Fibroblast of pulmonary artery (primary cell): ENCODE results near the gene ITGA5.
"Not testable (repeated sequence)": the region's sequence is repeated elsewhere in the genome, so short reads cannot be mapped to it uniquely, and the experiment has no call there.

Experiments used
- DNase-seq: peaks from one replicate; pipeline ENCODE4 v3.0.0-alpha.2; 2010; ENCODE audit warnings: low read depth
- H3K4me3 ChIP-seq: replicated peaks from 2 replicates; pipeline ENCODE4 v1.5.1; 2011; ENCODE audit warnings: low read depth, mild to moderate bottlenecking, control low read depth, low read length, moderate library complexity
- TF ChIP-seq, protein P1 (sequence below): IDR thresholded peaks from 2 replicates; pipeline ENCODE4 v1.5.1; 2011; ENCODE audit warnings: mild to moderate bottlenecking, control low read depth, low read length, inconsistent platforms; ENCODE audit errors: missing control alignments

ITGA5 gene

DNA sequence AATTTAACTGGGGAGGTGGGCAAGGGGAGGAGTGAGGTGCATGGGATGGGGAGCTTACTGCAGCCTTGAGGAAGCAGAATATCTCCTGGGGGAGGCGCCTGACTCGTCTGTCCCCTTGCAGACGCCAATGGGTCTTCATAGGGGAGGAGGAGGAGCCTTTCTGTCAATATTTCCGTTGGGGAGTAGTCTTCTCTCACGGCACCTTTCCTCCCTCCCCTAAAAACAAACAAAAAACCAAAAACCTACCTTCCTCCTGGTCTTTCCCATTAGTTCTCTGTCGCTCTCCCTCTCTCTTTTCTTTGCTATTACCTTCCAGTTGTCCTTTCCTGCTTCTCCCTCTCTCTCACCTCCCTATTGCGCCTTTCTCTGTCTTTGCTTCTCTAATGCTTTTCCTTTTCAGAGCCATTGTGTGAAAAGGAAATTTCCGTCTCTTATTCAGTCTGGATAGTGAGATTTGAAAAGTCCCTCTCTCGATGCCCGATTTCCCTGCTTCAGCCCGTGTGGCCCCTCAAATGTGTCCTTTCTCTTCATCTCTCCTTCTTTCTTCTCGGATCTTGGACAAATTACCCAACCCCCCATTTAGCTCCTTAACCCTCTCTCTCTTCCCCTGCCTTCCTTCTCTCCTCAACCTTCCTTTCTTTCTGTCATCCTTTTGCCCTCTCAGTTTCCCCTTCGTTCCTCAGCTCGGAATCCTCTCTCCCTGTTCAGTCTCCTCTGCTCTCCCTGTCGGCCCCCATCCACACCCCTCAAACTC is 60.7 kb downstream of the ITGA5 start:
- no peak for DNase-seq
- H3K4me3 ChIP-seq: peak overlapping the region; percentile 73
- TF ChIP-seq, protein P1, sequence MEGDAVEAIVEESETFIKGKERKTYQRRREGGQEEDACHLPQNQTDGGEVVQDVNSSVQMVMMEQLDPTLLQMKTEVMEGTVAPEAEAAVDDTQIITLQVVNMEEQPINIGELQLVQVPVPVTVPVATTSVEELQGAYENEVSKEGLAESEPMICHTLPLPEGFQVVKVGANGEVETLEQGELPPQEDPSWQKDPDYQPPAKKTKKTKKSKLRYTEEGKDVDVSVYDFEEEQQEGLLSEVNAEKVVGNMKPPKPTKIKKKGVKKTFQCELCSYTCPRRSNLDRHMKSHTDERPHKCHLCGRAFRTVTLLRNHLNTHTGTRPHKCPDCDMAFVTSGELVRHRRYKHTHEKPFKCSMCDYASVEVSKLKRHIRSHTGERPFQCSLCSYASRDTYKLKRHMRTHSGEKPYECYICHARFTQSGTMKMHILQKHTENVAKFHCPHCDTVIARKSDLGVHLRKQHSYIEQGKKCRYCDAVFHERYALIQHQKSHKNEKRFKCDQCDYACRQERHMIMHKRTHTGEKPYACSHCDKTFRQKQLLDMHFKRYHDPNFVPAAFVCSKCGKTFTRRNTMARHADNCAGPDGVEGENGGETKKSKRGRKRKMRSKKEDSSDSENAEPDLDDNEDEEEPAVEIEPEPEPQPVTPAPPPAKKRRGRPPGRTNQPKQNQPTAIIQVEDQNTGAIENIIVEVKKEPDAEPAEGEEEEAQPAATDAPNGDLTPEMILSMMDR: no peak

DNA sequence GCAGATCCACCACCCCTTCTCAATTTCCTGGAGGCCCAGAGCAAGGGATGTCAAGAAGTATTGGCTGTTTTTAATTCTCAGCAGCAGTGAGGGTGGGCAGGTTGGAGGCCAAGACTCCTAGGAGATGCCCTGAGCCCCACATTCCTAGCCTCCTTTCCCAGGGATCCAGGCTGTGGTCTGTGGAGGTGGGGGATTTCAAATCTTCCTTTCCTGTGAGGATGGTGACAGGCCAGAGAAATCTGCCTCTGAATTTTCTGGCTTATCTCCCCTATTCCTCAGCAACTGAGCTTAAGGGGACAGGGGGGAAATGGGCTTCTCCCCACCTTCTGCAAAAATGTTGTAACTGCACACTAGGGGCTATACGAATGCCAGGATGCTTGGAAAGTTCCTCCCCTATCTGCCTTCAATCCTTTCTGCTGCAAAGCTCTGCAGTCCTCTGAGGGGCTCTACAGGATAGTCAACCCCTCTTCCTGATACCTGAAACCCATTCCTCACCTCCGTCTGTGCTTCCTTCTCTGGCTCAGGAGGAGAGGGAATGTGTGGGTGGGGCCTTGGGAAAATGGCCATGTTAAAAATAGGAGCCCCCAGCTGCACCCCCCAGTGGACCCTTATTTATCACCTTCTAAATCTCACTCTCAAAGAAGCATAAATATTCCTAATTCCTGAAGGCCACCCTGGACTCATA is 61.4 kb downstream of the ITGA5 start:
- no peak overlapping the region for H3K4me3 ChIP-seq
- DNase-seq: no peak
- TF ChIP-seq, protein P1: no peak

DNA sequence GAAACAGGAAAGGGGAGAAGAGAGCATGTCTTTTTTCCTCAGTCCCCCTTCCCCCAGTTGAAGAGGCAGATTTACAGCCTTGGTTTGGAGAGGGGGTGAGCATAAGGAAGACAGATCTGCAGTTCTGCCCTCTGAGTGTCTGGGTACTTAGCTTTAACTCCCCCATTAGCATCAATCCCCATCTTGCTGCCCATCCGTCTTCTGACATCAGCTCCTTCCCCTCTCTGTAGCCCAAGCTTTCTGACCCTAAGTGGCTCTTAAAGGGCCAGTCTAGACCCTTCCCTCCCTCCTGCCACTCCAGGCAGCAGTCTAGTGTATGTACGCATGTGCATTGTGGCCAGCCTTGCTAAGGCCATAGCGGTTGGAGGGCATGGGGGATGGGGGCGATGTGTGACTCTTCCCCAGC is 62.1 kb downstream of the ITGA5 start:
- TF ChIP-seq, protein P1: no peak
- no peak overlapping the region for H3K4me3 ChIP-seq
- no peak for DNase-seq

DNA sequence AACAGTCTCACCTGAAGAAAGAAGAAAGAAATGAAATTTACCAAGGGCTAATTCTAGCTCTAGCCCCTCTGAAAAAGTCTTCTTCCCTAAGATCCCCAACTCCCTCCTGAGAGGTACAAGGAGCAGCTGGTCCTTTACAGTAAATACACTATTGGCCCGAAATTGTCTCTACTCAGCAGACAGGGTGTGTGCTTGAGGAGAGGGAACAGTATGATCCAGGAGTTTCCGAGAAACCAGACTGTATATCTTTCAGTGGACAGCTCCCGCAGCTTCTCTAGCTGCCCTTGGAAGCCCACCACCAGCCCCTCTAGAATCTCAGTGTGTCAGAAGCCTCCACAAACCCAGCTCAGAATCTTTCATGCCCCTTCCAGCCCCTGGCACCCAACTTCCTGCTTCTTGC is 62.8 kb downstream of the ITGA5 start:
- TF ChIP-seq, protein P1: no peak
- DNase-seq: no peak
- H3K4me3 ChIP-seq: no peak overlapping the region

DNA sequence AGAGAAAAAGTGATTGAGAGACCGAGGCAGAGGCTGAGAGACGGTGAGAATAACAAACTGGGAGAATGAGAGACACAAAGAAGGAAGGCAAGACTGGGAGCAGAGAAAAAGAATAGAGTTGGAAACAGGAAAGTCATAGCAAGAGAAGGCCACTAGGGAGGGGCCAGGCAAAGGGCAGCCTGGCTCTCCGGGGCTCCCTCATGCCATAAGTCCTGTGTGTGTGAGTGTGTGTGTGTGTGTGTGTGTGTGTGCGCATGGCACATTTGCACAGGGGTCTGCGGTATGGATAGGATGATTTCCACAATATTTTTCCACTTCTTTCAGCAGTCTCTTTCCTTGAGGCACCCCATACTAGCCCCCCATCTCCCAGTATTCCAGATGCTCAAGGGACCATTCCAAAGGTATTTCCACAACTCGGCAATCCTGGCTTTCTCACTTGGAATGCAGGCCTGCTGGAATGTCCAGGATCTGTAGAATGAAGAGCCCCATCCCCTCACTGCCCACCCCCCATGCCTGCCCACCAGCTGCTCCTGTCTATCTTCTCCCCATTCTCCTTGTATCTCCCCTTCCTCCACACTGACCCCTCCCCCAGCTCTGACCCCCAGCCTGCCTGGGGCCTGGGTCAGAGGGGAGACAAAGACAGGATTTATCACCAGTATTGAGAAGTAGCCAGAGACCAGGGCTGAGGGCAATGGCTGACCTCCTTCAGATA is 63.8 kb downstream of the ITGA5 start:
- H3K4me3 ChIP-seq: no peak overlapping the region
- TF ChIP-seq, protein P1: no peak
- no peak for DNase-seq

- not testable (repeated sequence) for DNase-seq, H3K4me3 ChIP-seq
These were observed 64.8 kb downstream of the ITGA5 start for GRCh38 chr12:54354271-54354670.
